NCI-H524 treated with DMSO at 0.1 percent for 48 hours (cell line): Measurements from ENCODE around the gene RPE65.
"Not testable (repeated sequence)": the region's sequence is repeated elsewhere in the genome, so short reads cannot be mapped to it uniquely, and the experiment has no call there.

ENCODE experiments used
- DNase-seq: peaks from one replicate; lab custom pipeline; 2025; lab: John Stamatoyannopoulos, UW

Gene RPE65

GRCh38 chr1:68449901-68450300 is at the start of gene RPE65:
RPE65 (minus strand) TSS chr1:68449954; CDS start chr1:68449905, 49 bp downstream.
- peak; percentile 74 for DNase-seq

- no peak for DNase-seq
These were observed 47.6 kb upstream of the RPE65 start for GRCh38 chr1:68497358-68497698.

DNA sequence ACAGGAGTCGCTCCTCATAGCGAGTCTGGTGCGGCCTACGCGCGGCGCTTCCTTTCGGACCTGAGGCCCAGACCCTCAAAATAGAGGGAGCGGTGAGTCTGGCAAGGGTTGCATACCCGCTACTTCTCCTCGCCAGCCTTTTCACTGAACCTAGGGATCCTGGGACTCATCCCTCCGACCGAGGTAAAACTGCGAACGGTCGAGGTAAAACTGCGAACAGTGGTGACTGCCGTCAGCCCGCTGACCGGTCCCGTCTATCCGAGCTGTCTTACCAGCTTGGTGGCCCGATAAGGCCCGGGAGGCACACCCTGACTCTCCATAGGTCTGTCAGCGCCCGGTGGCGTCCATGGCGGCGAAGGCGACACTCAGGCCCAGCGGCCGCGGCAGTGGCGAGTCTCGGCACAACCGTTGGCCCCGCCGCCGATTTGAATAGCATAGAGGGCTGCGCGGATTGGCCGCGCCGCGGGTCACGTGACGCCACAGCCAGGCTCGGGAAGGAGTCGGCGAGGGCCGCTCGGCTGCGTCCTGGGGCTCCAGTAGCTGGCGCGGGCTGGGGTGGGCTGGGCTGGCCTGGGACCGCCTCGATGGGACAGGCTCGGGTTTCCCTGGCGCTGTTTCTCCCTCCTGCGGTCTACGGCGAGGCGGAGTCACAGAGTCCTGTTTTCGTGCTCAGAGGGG is 47.1 kb upstream of the RPE65 start, which contains the start of gene DEPDC1:
Gene DEPDC1 (minus strand): TSS at position 403 of the 678 bp plus-strand sequence. CDS start 83 bp downstream, at position 320.
- DNase-seq = peak; percentile 73

GRCh38 chr1:68495968-68496679 is 46.4 kb upstream of the RPE65 start:
- no peak for DNase-seq

DNA sequence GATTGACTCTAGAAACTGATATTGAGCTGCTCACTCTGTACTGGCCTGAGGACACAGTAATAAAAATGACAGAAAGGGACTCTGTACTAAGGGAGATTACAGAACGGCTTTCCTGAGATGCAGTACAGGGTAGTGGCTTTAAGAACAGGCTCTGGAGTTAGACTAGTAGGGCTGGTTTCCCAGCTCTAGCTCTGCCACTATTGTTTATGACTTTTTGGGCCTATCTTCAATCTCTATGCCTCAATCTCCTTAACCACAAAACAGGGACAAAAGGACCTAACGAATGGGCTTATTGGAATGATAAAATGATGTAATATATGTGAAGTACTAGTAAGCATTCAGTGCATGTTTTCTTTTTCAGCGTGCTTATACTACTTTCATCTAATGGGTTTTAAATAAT is 45.8 kb upstream of the RPE65 start:
- DNase-seq = no peak

GRCh38 chr1:68493193-68493592 is 43.4 kb upstream of the RPE65 start:
- DNase-seq = no peak

DNA sequence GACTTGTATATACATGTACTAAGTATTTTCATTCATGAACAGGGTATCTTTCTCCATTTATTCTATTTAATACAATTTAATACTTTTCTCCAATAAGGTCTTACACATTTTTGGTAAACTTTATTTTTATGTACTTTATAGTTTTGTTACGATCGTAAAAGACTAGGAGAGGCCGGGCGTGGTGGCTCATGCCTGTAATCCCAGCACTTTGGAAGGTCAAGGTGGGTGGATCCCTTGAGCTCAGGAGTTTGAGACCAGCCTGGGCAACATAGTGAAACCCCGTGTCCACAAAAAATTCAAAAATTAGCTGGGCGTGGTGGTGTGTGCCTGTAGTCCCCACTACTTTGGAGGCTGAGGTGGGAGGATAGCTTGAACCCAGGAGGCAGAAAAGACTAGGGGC is 42.5 kb upstream of the RPE65 start:
- DNase-seq = not testable (repeated sequence)

DNA sequence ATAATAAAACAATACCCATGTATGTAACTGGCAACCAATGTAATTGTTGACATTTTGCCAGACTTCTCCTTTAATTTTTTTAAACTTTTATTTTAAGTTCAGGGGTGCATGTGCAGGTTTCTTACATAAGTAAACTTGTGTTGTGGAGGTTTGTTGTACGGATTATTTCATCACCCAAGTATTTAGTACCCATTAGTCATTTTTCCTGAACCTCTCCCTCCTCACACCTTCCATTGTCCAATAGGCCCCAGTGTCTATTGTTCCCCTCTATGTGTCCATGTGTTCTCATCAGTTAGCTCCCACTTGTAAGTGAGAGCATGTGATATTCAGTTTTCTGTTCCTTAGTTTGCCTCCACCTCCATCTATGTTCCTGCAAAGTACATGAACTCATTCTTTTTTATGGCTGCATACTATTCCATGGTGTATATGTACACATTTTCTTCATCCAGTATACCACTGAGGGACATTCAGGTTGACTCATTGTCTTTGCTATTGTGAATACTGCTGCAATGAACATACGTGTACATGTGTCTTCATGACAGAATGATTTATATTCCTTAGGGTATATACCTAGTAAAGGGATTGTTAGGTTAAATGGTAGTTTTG is 40.4 kb upstream of the RPE65 start:
- no peak for DNase-seq

DNA sequence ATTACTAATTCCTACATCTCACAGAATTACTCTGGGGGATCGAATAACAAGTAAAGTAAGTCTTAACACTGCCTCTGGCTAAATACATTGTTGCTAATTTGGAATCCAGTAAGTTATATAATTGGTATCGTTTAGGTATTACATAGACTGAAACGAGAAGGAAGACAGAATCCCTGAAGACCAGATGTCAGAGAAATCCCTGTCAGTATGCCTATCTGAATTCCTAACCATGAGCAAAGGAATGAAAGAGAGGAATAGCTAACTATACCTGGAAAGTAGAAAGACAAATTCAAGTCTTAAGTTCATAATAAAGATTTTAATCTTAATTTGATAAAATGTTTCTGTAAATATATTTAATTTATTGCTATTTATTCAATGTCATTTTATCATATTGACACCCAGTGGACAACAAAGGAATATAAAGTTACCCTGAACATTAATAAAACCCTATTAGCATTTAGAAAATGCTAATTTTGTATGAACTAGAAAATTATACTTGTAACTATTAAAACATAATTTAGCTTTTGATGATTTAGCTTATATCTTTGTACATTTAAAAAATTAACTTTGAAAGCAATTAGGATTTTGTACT is 35.8 kb upstream of the RPE65 start:
- no peak for DNase-seq

GRCh38 chr1:68484618-68485017 is 34.9 kb upstream of the RPE65 start:
- no peak for DNase-seq

DNA sequence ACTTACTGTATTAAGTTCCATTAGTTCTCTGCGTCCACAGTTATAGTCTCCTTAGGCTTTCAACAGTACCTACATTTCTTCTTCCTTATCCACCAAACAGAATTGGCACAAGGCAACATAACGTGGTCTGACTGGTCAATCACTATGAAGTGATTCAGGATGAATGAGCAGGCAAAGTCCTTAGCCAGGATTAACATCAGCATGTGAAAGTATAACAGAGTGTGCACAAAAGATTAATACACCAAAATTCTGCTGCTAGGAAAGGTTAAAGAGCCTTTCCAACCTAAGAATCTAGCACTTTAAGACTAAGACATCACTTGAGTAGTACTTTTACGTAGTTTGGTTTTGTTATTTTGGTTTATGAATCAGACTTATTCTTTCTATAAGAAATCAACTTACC is 31.3 kb upstream of the RPE65 start:
- DNase-seq = no peak

DNA sequence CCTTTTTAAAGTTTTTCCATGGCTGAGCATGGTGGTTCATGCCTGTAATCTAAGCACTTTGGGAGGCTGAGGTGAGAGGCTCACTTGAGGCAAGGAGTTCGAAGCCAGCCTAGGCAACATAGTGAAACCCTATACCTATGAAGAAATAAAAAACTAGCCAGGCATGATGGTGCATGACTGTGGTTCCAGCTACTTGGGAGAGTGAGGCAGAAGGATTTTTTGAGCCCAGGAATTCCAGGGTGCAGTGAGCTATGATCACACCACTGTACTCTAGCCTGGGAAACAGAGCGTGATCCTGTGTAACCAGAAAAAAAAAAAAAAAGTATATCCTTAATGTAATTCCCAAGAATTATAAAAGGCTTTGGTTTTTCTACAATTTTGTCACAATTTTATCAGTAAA is 29.7 kb upstream of the RPE65 start:
- no peak for DNase-seq

- no peak for DNase-seq
These were observed 28.9 kb upstream of the RPE65 start for GRCh38 chr1:68478662-68479061.

DNA sequence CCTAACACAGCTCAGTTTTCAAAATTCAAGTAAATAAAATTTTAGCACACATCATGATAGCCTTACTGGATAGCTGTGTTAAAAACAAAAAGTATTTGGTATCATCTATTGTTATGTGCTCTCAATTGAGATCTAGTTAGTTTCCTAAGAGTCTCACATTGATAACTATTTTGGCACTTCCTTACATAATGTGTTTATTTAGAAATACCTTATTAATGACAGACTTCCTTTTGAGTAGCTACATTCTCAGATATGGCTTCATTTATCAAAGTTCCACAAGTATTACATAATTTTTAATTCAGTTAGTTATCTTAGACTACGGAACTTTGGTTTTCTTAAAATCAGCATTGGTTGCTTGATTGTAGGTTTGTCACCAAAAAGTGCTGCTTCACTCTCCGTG is 26.9 kb upstream of the RPE65 start:
- not testable (repeated sequence) for DNase-seq

- DNase-seq = no peak
These were observed 23.3 kb upstream of the RPE65 start for GRCh38 chr1:68473060-68473459.

GRCh38 chr1:68470388-68470970 is 20.7 kb upstream of the RPE65 start:
- peak; percentile 9 for DNase-seq

- DNase-seq = no peak
These were observed 15.1 kb upstream of the RPE65 start for GRCh38 chr1:68464891-68465290.

DNA sequence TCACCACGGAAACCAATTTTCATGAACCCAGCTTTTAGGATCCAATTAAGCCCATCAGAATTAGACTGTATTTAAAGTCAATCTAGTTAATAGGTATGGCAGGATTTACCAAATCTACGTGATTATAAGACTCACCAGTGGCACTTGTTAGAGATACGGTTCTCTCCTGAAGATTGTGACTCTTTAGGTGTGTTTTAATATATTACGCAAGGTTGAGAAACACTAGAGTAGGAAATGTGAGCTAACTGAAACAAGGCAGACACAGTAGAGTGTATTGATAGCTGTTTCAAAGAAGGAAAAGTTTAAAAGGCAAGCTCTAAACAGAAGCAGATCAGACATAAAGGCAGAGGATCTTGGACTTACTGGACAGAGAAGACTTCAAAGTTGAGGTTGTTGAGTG is 11.2 kb upstream of the RPE65 start:
- no peak for DNase-seq

- no peak for DNase-seq
These were observed 10.0 kb upstream of the RPE65 start for GRCh38 chr1:68459796-68460195.

DNA sequence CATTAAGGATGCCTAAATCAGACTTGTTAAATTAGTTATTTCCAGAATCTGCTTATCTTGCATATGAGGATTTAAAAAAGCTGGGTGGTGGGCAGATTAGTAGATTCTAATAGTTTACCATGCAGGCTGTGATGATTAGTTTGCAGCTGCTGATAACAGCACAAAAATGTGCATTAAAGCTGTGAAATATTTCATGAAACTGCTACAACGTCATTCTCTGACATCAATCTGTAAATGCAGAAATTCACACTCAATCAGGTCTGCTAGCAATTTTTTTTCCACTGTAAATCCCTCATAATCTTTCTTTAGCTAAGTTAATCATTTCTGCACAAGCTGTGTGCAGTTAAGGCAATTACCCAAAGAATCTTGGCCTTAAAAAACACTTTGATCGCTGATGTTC is 9.3 kb upstream of the RPE65 start:
- DNase-seq = no peak

- no peak for DNase-seq
These were observed 6.4 kb upstream of the RPE65 start for GRCh38 chr1:68456202-68456601.

DNA sequence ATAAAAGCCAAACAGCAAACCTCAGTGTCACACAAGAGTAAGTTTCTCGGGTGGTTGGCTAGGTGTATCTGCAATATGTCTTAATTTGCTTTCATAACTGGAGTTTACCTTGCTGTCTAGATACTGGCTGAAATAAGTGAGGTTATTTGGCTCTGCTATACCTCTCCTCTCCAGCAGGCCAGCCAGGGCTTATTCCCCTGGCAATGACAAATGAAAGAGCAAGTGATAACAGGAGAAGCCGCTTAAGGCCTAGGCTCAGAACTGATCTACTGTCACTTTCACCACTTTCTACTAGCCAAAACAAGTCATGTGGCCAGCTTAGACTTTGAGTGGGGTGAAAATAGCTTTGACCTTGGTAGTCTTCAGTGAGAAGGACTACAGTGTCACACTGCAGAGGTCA is 4.8 kb upstream of the RPE65 start:
- DNase-seq = no peak
